ENCODE data around the gene STON2. TPM values are rescaled to one million over a fixed set of nuclear protein-coding genes. Genes with fewer than 3 reads are reported as not detected.

Gene STON2
- total RNA-seq, 1 donor from 2014 or later, result 77.2 TPM

DNA sequence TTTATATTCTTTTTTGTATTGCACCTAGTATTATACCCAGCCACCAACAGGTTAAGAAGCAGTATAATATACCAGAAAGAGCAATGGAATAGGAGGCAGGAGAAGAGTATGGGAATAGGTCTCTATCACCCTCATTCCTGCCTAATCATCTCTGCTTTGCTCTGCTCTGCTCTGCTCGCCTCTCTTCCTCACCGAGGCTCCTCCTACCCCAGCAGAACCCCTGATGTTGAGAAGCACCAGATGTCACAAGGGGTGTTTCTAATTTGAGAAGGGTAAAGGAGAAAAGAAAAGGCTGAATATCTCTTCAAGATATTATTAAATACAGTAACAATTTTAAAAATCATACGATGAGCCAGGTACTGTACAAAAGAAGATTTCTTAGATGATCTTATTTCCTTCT, 89.0 kb downstream of the STON2 start:
- no peak overlapping the region for H3K27ac Mint-ChIP-seq
- H3K9me3 Mint-ChIP-seq (ENCODE audit: low read depth), result no peaks in the 10 kb centered on the region

DNA sequence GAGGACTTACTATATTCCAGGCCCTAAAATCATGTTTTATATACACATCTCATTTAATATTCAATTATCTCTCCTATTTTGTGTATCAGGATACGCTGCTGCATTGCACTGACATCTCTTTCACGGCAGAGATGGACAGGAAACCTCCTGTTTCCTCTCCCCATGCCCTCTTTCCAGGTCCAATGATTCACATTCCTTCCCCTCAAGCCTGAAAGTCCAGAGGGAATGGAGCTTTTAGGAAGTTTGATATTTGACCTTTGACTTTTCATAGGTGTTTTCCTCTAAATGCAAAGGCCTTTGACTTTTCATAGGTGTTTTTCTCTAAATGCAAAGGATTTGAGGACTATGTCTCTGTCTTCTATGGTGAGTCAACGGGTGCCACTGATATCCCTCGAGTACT, 89.5 kb downstream of the STON2 start:
- Mint-ChIP-seq H3K27ac (no peak overlapping the region), H3K4me3 (ENCODE audit: low read depth) (no peak overlapping the region), H3K27me3 (no peaks in the 10 kb centered on the region), H3K36me3 (ENCODE audit: insufficient read depth) (no peaks in the 10 kb centered on the region), H3K4me1 (ENCODE audit: low read depth) (peaks cover 39% of the 10 kb centered on the region), H3K9me3 (ENCODE audit: low read depth) (no peaks in the 10 kb centered on the region)
- TF ChIP-seq, protein P1, sequence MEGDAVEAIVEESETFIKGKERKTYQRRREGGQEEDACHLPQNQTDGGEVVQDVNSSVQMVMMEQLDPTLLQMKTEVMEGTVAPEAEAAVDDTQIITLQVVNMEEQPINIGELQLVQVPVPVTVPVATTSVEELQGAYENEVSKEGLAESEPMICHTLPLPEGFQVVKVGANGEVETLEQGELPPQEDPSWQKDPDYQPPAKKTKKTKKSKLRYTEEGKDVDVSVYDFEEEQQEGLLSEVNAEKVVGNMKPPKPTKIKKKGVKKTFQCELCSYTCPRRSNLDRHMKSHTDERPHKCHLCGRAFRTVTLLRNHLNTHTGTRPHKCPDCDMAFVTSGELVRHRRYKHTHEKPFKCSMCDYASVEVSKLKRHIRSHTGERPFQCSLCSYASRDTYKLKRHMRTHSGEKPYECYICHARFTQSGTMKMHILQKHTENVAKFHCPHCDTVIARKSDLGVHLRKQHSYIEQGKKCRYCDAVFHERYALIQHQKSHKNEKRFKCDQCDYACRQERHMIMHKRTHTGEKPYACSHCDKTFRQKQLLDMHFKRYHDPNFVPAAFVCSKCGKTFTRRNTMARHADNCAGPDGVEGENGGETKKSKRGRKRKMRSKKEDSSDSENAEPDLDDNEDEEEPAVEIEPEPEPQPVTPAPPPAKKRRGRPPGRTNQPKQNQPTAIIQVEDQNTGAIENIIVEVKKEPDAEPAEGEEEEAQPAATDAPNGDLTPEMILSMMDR (IDR thresholded peaks at IDR 0.05; ENCODE audit: unreplicated experiment), result no peak
- no peak for DNase-seq (ENCODE audit: low spot score, unreplicated experiment)

More for the DNA sequence above, 89.0 kb downstream of the STON2 start:
- H3K27me3 Mint-ChIP-seq, result no peaks in the 10 kb centered on the region
- no peaks in the 10 kb centered on the region for H3K36me3 Mint-ChIP-seq (ENCODE audit: insufficient read depth)
- peaks cover 44% of the 10 kb centered on the region for H3K4me1 Mint-ChIP-seq (ENCODE audit: low read depth)
- DNase-seq (ENCODE audit: low spot score, unreplicated experiment), result no peak
- TF ChIP-seq, protein P1 (IDR thresholded peaks at IDR 0.05; ENCODE audit: unreplicated experiment), result no peak
- H3K4me3 Mint-ChIP-seq (ENCODE audit: low read depth), result no peak overlapping the region

DNA sequence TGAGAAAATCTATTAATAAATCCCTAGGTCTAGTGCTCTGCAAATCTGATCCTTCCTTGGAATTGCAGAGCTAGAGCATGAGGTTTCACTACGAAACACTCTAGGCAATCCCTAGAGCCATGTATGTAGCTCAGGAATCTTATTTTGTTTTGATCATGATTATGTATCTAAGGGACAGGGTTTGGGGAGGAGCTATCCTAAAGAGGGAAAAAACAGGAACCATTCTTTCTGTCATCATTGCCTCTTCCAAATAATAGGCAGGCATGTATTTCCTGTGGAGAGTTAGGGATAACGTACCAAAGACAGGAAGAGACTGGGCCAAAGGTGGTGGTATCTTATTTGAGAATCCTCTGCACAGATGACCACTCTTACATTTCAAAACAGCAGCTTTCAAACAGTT, 90.6 kb downstream of the STON2 start:
- no peak overlapping the region for H3K27ac Mint-ChIP-seq
- DNase-seq (ENCODE audit: low spot score, unreplicated experiment), result no peak
- no peaks in the 10 kb centered on the region for H3K9me3 Mint-ChIP-seq (ENCODE audit: low read depth)
- H3K36me3 Mint-ChIP-seq (ENCODE audit: insufficient read depth), result peaks cover 1% of the 10 kb centered on the region
- H3K4me1 Mint-ChIP-seq (ENCODE audit: low read depth), result peaks cover 33% of the 10 kb centered on the region
- no peaks in the 10 kb centered on the region for H3K27me3 Mint-ChIP-seq
- no peak overlapping the region for H3K4me3 Mint-ChIP-seq (ENCODE audit: low read depth)
- TF ChIP-seq, protein P1 (IDR thresholded peaks at IDR 0.05; ENCODE audit: unreplicated experiment), result no peak

GRCh38 chr14:81305743-81306142, 94.4 kb downstream of the STON2 start:
- no peak for DNase-seq (ENCODE audit: low spot score, unreplicated experiment)
- TF ChIP-seq, protein P1 (IDR thresholded peaks at IDR 0.05; ENCODE audit: unreplicated experiment), result no peak
- Mint-ChIP-seq H3K9me3 (ENCODE audit: low read depth) (no peaks in the 10 kb centered on the region), H3K27me3 (no peaks in the 10 kb centered on the region), H3K4me1 (ENCODE audit: low read depth) (peaks cover 31% of the 10 kb centered on the region), H3K27ac (peak overlapping the region; percentile 13), H3K36me3 (ENCODE audit: insufficient read depth) (peaks cover 1% of the 10 kb centered on the region), H3K4me3 (ENCODE audit: low read depth) (no peak overlapping the region)

GRCh38 chr14:81305065-81305464, 95.1 kb downstream of the STON2 start:
- H3K27ac Mint-ChIP-seq, result peak overlapping the region; percentile 23
- H3K27me3 Mint-ChIP-seq, result no peaks in the 10 kb centered on the region
- H3K4me3 Mint-ChIP-seq (ENCODE audit: low read depth), result no peak overlapping the region
- H3K36me3 Mint-ChIP-seq (ENCODE audit: insufficient read depth), result peaks cover 2% of the 10 kb centered on the region
- no peak for DNase-seq (ENCODE audit: low spot score, unreplicated experiment)
- peaks cover 33% of the 10 kb centered on the region for H3K4me1 Mint-ChIP-seq (ENCODE audit: low read depth)
- no peaks in the 10 kb centered on the region for H3K9me3 Mint-ChIP-seq (ENCODE audit: low read depth)
- TF ChIP-seq, protein P1 (IDR thresholded peaks at IDR 0.05; ENCODE audit: unreplicated experiment), result no peak
